ES-I3 (cell line): ENCODE measurements around the gene ITPKB.

Experiments used
- H3K36me3 ChIP-seq: 2 replicates; pipeline ENCODE4 v1.6.1; 2013; ENCODE audit warnings: mild to moderate bottlenecking, low read length, control low read depth, moderate library complexity; ENCODE audit not compliant: insufficient read depth
- H3K4me1 ChIP-seq: 2 replicates; pipeline ENCODE4 v1.6.1; 2013; ENCODE audit warnings: mild to moderate bottlenecking, control low read depth, low read length; ENCODE audit not compliant: insufficient read depth
- H3K9ac ChIP-seq: 2 replicates; pipeline ENCODE4 v1.6.1; 2013; ENCODE audit warnings: low read depth, mild to moderate bottlenecking, low read length, moderate library complexity
- H3K9me3 ChIP-seq: 2 replicates; pipeline ENCODE4 v1.6.1; 2013; ENCODE audit warnings: mild to moderate bottlenecking, low read length, moderate library complexity; ENCODE audit not compliant: control insufficient read depth, insufficient read depth

Gene ITPKB

DNA sequence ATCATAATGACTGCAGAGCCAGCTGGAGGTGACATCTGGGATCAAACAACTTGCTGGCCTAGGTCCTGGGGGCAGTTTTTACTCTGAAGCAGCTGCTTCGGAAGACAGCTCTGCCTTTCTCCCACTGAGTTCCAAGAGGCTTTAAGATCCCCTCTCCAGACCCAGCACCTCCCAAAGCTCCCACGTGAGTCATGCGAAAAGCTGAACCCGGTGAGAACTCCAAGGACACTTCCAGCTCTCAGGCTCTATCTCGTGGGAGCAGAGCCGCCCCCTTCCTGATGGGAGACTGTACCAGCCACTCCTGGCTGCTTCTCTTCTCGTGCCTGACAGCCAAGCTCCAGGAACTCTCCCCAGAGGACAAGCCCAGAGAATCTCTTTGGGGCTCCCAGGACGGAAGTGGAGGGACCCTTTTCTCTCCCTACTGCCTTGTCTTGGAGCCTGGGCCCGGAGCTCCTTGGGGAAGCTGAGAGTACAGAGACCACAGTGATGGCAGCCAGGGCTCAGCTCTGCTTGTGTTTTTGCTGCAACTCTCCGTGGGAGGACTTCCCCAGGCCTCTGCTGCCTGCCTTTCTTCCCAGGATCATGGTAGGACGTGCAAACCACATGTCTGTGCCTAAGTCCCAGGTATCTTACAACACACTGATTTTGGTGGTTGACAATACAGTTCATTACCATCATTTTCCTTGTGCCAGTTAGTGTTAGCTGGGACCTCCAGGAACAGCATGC, 149.9 kb downstream of the ITPKB start:
- H3K9ac ChIP-seq: no peak overlapping the region
- H3K36me3 ChIP-seq: no peaks in the 10 kb centered on the region
- H3K4me1 ChIP-seq: peaks cover 3% of the 10 kb centered on the region; the same call in 1 of the 2 replicates
- H3K9me3 ChIP-seq: no peaks in the 10 kb centered on the region

DNA sequence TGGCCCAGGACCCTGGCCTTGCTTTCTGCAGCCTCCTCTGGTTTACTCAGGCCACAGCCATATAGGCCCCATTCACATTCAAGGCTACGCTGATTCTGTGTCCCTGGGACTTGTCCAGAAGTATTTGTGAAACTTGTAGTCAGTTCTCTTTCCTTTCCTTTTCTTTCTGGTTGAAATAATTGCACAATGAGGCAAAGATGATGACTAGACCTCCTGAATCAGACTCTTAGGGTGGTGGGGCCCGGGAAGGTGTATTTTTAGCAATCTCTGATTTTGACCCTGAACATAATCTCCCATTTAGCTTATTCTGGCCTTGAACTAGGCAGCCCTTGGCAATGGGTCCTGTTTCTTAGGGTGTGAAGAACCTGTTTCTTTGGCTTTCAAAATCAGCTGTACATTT, 150.6 kb downstream of the ITPKB start:
- Histone ChIP-seq H3K4me1 (peaks cover 3% of the 10 kb centered on the region; the same call in 1 of the 2 replicates), H3K9me3 (no peaks in the 10 kb centered on the region), H3K9ac (no peak overlapping the region), H3K36me3 (no peaks in the 10 kb centered on the region)

DNA sequence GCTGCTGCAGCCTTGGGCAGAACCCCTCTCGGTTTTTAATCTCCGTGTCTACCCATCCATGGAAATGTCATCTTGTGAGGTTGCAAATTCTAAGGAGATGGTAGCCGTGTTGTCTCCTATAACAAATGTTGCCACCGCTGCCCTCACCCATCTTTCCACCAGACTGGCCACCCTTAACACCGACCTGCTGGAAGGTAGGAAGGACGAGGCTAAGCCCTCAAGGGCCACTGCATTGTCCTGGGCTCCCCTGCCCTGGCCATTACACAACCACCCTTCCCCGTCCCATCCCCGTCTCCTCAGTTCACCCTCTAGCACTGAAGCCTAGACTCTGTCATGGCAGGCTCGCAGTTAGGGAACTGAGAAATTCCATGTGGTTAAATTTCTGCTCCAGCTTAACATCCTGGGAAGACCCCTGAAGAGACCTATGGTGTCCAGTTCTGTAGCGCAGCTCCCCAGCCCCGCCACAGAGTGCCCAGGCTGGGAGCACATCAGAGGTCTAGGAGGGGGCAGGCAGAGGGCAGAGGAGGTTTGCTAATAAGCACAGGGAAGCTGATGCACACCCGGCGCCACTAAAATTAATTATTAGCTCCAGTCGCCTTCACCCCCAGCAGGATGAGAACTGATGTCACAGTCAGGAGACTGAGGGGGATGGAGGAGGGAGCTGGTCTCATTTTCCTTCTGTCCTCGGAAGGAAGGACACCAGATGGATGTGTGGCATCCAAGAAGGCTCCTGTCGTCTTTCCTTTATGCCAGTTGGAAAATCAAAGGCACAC, 152.2 kb downstream of the ITPKB start:
- H3K9me3 ChIP-seq: no peaks in the 10 kb centered on the region
- peaks cover 3% of the 10 kb centered on the region; the same call in 1 of the 2 replicates for H3K4me1 ChIP-seq
- no peak overlapping the region for H3K9ac ChIP-seq
- no peaks in the 10 kb centered on the region for H3K36me3 ChIP-seq

DNA sequence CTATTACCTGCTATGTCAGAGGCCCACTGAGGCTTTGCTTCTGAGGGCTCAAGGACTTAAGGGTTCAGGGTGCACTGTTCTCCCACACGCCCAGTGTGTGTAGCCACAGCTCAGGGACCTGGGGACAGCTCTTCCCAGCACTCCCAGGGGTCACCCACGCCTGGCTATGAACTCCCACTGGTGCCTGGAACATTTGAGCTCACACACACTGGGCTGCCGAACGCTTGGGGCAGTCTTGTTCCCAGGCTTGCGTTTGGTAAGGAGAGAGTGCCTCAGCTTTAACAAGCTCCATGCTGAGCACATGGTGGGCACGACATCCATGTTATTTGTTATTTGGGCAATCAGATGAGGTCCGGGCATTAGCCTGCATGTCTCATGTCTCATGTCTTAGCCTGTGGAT, 153.0 kb downstream of the ITPKB start:
- H3K4me1 ChIP-seq: peaks cover 3% of the 10 kb centered on the region; the same call in 1 of the 2 replicates
- no peaks in the 10 kb centered on the region for H3K9me3 ChIP-seq
- no peaks in the 10 kb centered on the region for H3K36me3 ChIP-seq
- H3K9ac ChIP-seq: no peak overlapping the region

DNA sequence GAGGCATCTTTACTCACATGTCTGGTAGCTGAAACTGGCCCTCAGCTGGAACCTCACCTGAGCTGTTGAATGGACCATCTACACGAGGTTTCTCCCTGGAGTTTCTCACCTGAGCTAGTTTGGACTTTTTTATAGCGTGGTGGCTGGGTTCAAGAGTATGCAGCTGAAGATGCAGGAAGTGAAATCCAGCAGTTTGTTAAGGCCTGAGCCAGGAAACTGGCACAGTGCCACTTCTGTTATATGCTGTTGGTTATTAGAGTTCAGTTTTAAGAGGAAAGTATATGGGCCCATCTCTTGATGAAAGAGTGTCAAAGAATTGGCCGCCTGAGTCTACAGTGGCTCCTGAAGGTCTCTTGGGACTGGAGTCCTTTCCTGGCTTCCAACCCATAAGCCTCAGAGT, 154.9 kb downstream of the ITPKB start:
- Histone ChIP-seq H3K9me3 (no peaks in the 10 kb centered on the region), H3K4me1 (no peaks in the 10 kb centered on the region), H3K36me3 (no peaks in the 10 kb centered on the region), H3K9ac (no peak overlapping the region)

DNA sequence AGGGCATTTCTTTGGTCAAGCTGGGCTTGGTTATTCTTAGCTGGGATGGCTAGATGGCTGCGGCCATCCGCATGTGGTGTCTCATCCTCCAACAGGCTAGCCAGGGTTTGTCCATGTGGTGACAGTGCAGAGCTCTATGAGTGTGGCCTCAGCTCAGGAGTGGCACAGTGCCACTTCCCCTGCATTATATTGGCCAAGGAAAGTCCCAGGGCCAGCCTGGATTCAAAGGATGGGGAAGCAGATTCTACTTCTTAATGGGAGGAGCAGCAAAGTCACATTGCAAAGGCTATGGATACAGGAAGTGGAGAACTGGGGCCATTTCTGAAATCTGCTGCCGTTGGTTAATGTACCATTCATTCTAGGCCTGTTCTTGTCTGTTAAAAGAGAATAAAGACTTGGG, 156.1 kb downstream of the ITPKB start:
- H3K9me3 ChIP-seq: no peaks in the 10 kb centered on the region
- H3K4me1 ChIP-seq: no peaks in the 10 kb centered on the region; the same call in 1 of the 2 replicates
- H3K36me3 ChIP-seq: no peaks in the 10 kb centered on the region
- no peak overlapping the region for H3K9ac ChIP-seq
